NCI-H187 (cell line): ENCODE results near the gene RBBP7.
"Not testable (repeated sequence)": the region's sequence is repeated elsewhere in the genome, so short reads cannot be mapped to it uniquely, and the experiment has no call there.

Experiments used
- DNase-seq, 2 experiments: peaks; one replicate each; lab custom pipeline; 2025; lab: John Stamatoyannopoulos, UW

Gene RBBP7

GRCh38 chrX:16867947-16868346 is 2.2 kb downstream of the RBBP7 start:
- DNase-seq, result no peak

- no peak for DNase-seq
Observed at GRCh38 chrX:16862829-16863228, 7.3 kb downstream of the RBBP7 start.

GRCh38 chrX:16856744-16857143 is 13.4 kb downstream of the RBBP7 start:
- DNase-seq, result no peak

- not testable (repeated sequence) for DNase-seq
Observed at GRCh38 chrX:16856076-16856404, 14.1 kb downstream of the RBBP7 start.

GRCh38 chrX:16855363-16856075 is 14.6 kb downstream of the RBBP7 start:
- no peak for DNase-seq

- no peak for DNase-seq
Observed at GRCh38 chrX:16853537-16853936, 16.6 kb downstream of the RBBP7 start.

GRCh38 chrX:16852617-16853179 is 17.5 kb downstream of the RBBP7 start:
- DNase-seq, result no peak

GRCh38 chrX:16851827-16852226 is 18.3 kb downstream of the RBBP7 start:
- DNase-seq, result no peak

GRCh38 chrX:16851421-16851820 is 18.7 kb downstream of the RBBP7 start:
- DNase-seq, result no peak

- DNase-seq, result no peak
Observed at GRCh38 chrX:16848541-16848940, 21.6 kb downstream of the RBBP7 start.

- DNase-seq, result no peak
Observed at GRCh38 chrX:16845686-16846085, 24.5 kb downstream of the RBBP7 start.

GRCh38 chrX:16843208-16843909 is 26.8 kb downstream of the RBBP7 start:
- no peak for DNase-seq

GRCh38 chrX:16842684-16843083 is 27.5 kb downstream of the RBBP7 start:
- DNase-seq, result no peak

- DNase-seq, result no peak
Observed at GRCh38 chrX:16839852-16840460, 30.2 kb downstream of the RBBP7 start.

- DNase-seq, result no peak
Observed at GRCh38 chrX:16839219-16839851, 30.8 kb downstream of the RBBP7 start.

- no peak for DNase-seq
Observed at GRCh38 chrX:16838202-16839066, 31.7 kb downstream of the RBBP7 start.

GRCh38 chrX:16836371-16836770 is 33.8 kb downstream of the RBBP7 start:
- DNase-seq, result no peak

- no peak for DNase-seq
Observed at GRCh38 chrX:16834806-16835205, 35.4 kb downstream of the RBBP7 start.

- DNase-seq, result no peak
Observed at GRCh38 chrX:16832301-16832700, 37.9 kb downstream of the RBBP7 start.

- DNase-seq, result no peak
Observed at GRCh38 chrX:16828124-16828908, 41.8 kb downstream of the RBBP7 start.

GRCh38 chrX:16827225-16827624 is 42.9 kb downstream of the RBBP7 start:
- DNase-seq, result no peak
